ENCODE results near the gene KDM4B.

- TF ChIP-seq, protein P1, sequence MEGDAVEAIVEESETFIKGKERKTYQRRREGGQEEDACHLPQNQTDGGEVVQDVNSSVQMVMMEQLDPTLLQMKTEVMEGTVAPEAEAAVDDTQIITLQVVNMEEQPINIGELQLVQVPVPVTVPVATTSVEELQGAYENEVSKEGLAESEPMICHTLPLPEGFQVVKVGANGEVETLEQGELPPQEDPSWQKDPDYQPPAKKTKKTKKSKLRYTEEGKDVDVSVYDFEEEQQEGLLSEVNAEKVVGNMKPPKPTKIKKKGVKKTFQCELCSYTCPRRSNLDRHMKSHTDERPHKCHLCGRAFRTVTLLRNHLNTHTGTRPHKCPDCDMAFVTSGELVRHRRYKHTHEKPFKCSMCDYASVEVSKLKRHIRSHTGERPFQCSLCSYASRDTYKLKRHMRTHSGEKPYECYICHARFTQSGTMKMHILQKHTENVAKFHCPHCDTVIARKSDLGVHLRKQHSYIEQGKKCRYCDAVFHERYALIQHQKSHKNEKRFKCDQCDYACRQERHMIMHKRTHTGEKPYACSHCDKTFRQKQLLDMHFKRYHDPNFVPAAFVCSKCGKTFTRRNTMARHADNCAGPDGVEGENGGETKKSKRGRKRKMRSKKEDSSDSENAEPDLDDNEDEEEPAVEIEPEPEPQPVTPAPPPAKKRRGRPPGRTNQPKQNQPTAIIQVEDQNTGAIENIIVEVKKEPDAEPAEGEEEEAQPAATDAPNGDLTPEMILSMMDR (IDR thresholded peaks at IDR 0.05), result no peak
- TF ChIP-seq POLR2A (IDR thresholded peaks at IDR 0.05), result no peak
Measured at GRCh38 chr19:5066768-5067167, 97.9 kb downstream of the KDM4B start.
